GM20000 (cell line): ENCODE measurements around the gene PRKD3.

Experiments used
- DNase-seq: peaks from one replicate; pipeline ENCODE4 v3.0.0; 2012; ENCODE audit warnings: low spot score
- CTCF ChIP-seq: IDR thresholded peaks from 2 replicates; pipeline ENCODE4 v1.5.1; 2012; ENCODE audit warnings: mild to moderate bottlenecking, control low read depth; ENCODE audit errors: extremely low read depth, missing control alignments

The PRKD3 gene

DNA sequence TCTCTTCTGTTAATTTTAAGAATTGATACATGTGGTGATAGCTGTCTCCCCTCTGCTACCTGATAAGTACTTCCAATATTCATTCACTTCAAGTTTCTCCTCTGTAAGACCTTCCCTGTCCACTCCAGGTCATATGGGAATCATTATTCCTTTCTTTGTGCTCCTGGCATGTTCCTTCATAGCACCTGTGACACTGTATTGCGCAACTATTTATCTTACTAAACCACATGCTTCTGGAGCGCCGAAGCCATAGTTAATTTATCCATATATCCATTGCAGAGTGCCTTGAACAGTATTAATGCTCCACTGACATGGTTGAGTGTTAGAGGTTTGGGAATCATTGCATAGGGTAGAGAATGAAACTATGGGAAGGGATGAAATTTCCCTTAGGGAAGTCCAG is 7.9 kb upstream of the PRKD3 start:
- no peak for DNase-seq
- no peak for TF ChIP-seq CTCF

- no peak for DNase-seq
- no peak for TF ChIP-seq CTCF
Measured at GRCh38 chr2:37330681-37331080, 6.0 kb upstream of the PRKD3 start.

- TF ChIP-seq CTCF = no peak
- no peak for DNase-seq
Measured at GRCh38 chr2:37326866-37327634, 2.4 kb upstream of the PRKD3 start.

- TF ChIP-seq CTCF = no peak
- no peak for DNase-seq
Measured at GRCh38 chr2:37326285-37326684, 1.7 kb upstream of the PRKD3 start.

DNA sequence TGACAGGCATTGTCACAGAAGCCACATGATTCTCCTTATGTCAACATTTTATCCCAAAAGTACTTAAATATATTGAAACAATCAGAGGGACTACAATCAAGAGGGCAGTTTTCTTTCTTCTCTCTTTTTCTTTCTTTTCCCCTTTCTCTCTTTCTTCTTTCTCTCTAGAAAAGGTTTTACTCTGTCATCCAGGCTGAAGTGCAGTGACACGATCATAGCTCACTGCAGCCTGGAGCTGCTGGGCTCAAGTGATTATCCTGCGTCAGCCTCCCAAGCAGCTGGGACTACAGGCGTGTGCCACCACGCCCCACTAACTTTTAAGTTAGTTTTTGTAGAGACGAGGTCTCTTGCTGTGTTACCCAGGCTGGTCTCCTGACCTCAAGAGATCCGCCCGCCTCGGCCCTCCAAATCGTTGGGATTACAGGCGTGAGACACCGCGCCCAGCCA is 1.0 kb upstream of the PRKD3 start:
- DNase-seq = no peak
- TF ChIP-seq CTCF = no peak

GRCh38 chr2:37324536-37324785 is 172 bp downstream of the PRKD3 start:
- DNase-seq = no peak
- no peak for TF ChIP-seq CTCF

GRCh38 chr2:37323781-37324535 is 675 bp downstream of the PRKD3 start:
- no peak for DNase-seq
- no peak for TF ChIP-seq CTCF
